Measurements from ENCODE around the gene LIPA.

DNA sequence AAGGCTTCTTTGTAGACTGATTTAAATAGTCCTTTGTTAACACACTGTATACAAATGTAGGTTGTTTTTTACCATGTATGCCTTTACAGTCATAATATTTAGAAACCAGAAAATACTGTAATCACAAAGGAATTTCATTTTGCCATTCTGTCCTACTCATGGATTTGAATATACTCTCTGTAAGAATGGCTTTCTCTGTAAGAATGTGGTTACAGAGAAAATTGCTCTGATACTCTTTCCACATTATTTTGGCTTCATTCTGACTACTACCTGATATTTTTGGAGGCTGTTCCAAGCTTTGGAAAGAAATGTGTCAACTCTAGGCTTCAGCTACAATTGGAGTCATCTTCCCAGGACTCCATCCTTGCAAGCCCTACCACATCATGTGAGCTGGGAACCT, 68.0 kb downstream of the LIPA start:
- TF ChIP-seq EZH2phosphoT487 (IDR thresholded peaks at IDR 0.05; ENCODE audit: insufficient read depth, low read depth) (no peak), EZH2 (IDR thresholded peaks at IDR 0.05; ENCODE audit: insufficient read depth, poor library complexity, severe bottlenecking) (no peak)

Data from GM23248 (cell line).